T-cell (primary cell): ENCODE data around the gene ACD. TPM values are rescaled to one million over a fixed set of nuclear protein-coding genes. Genes with fewer than 3 reads are reported as not detected.

ENCODE experiments used
- ATAC-seq, 4 experiments: fragments of 200-7000 bp in 3 of 4; fragments of 150-1000 bp in 1 of 4; cut with Tn5 transposase; replicated peaks in 1 of 4; 1 replicate in 3 of 4; 2 replicates in 1 of 4; pipeline ENCODE4 v1.10.0; 2021; ENCODE audit warnings: moderate library complexity in 3 of 4, mild to moderate bottlenecking in 2 of 4, moderate number of reproducible peaks in 1 of 4
- CTCF ChIA-PET, 2 donors: fragments of 300-600 bp; sonication (Branson Sonifier 250); formaldehyde crosslinking; loops; one replicate each; lab custom pipeline; 2022; ENCODE audit warnings: antibody characterized with exemption in 2 of 2; lab: Charles Lee
- POLR2A ChIA-PET, 2 donors: fragments of 300-600 bp; sonication (Branson Sonifier 250); formaldehyde crosslinking; loops; one replicate each; lab custom pipeline; 2022; ENCODE audit warnings: antibody characterized with exemption in 2 of 2; lab: Charles Lee
- DNase-seq, 35 experiments: peaks; one replicate each; pipeline versions ENCODE4 v3.0.0 to v3.0.0-alpha.2; 2013 to 2023
- H3K27ac ChIP-seq: one replicate; pipeline ENCODE4 v1.5.1; 2013; ENCODE audit warnings: low read length
- H3K27me3 ChIP-seq, 2 experiments: replicated peaks in 1 of 2; 1 replicate in 1 of 2; 2 replicates in 1 of 2; pipeline versions ENCODE4 v1.6.1 to v1.7.0; 2013; ENCODE audit warnings: low read length in 1 of 2, mixed read lengths in 1 of 2; ENCODE audit not compliant: control insufficient read depth in 2 of 2, insufficient read depth in 2 of 2; ENCODE audit errors: extremely low read depth in 1 of 2
- H3K36me3 ChIP-seq, 2 donors: 1 replicate in 1 of 2; 2 replicates in 1 of 2; pipeline versions ENCODE4 v1.6.1 to v1.7.0; 2013; ENCODE audit warnings: low read length in 1 of 2; ENCODE audit not compliant: control insufficient read depth in 2 of 2, insufficient read depth in 1 of 2; ENCODE audit errors: extremely low read depth in 1 of 2
- H3K4me1 ChIP-seq, 2 experiments: 1 replicate in 1 of 2; 2 replicates in 1 of 2; pipeline versions ENCODE4 v1.6.1 to v1.7.0; 2013; ENCODE audit warnings: low read length in 2 of 2, mixed read lengths in 1 of 2; ENCODE audit not compliant: insufficient read depth in 2 of 2, control insufficient read depth in 1 of 2; ENCODE audit errors: extremely low read depth in 1 of 2
- H3K4me3 ChIP-seq, 2 donors: 1 replicate in 1 of 2; 2 replicates in 1 of 2; pipeline versions ENCODE4 v1.5.1 to v1.7.0; 2013; ENCODE audit warnings: mild to moderate bottlenecking in 2 of 2, low read length in 1 of 2, moderate library complexity in 1 of 2; ENCODE audit not compliant: control insufficient read depth in 1 of 2; ENCODE audit errors: extremely low read depth in 1 of 2
- H3K9me3 ChIP-seq: 2 replicates; pipeline ENCODE4 v1.7.0; 2013
- H3K27ac Mint-ChIP-seq, 2 donors: one replicate each; pipeline ENCODE4 v1.8.0; 2020 to 2021; ENCODE audit warnings: mild to moderate bottlenecking in 2 of 2, mixed read lengths in 2 of 2
- H3K27me3 Mint-ChIP-seq, 2 donors: one replicate each; pipeline ENCODE4 v1.8.0; 2021 to 2022; ENCODE audit warnings: mixed read lengths in 2 of 2
- H3K36me3 Mint-ChIP-seq: one replicate; pipeline ENCODE4 v1.8.0; 2021; ENCODE audit warnings: mixed read lengths
- H3K4me1 Mint-ChIP-seq, 3 donors: one replicate each; pipeline ENCODE4 v1.8.0; 2020 to 2022; ENCODE audit warnings: mixed read lengths in 3 of 3, mild to moderate bottlenecking in 1 of 3
- H3K4me3 Mint-ChIP-seq, 3 donors: one replicate each; pipeline ENCODE4 v1.8.0; 2020 to 2022; ENCODE audit warnings: mild to moderate bottlenecking in 3 of 3, mixed read lengths in 3 of 3, moderate library complexity in 3 of 3
- H3K9me3 Mint-ChIP-seq, 3 donors: one replicate each; pipeline ENCODE4 v1.8.0; 2020 to 2022; ENCODE audit warnings: mixed read lengths in 3 of 3
- WGBS: methylation state at CpG from one replicate; pipeline ENCODE4 v1.1.5; 2013; ENCODE audit warnings: missing lambda C conversion rate; ENCODE audit not compliant: insufficient coverage; 5-methylcytosine and 5-hydroxymethylcytosine counted together
- total RNA-seq, 35 experiments: library from RNA in 6 of 35; stranded (reverse) in 6 of 35; fragments of 120-200 nt in 1 of 35; gene quantifications; one replicate each; pipeline versions ENCODE4 v1.2.1 to v1.2.4 and lab custom pipeline; 2013 to 2026

ACD gene
- total RNA-seq, 5 donors from 2014 or later (not counting 1 experiment from before 2014, with no cell fraction given): 24.5 to 62.6 (median 53.6) TPM

GRCh38 chr16:67661101-67661761 lies 1.2 kb upstream of the ACD start:
- Mint-ChIP-seq H3K36me3 (no peaks in the 10 kb centered on the region), H3K9me3 (no peaks in the 10 kb centered on the region), H3K4me3 (peak overlapping the region; percentile 86 to 89 (median 89)), H3K27ac (peak overlapping the region; percentile 82 to 88), H3K4me1 (peaks cover 19 to 36% (median 35%) of the 10 kb centered on the region in 3 donors), H3K27me3 (no peaks in the 10 kb centered on the region)
- H3K9me3 ChIP-seq: no peaks in the 10 kb centered on the region
- CTCF ChIA-PET: interaction anchor here in 1 of 2 donors (0.6 to 1.6 kb wide), 2 partner anchors 16 to 58 kb away, joined by 3 to 9 read pairs; partner anchors contain the start of gene CARMIL2
- POLR2A ChIA-PET: interaction anchor here in 1 of 2 donors (2.1 kb wide), 1 partner anchor 181 kb away, joined by 8 read pairs; the partner anchor contains the start of gene ATP6V0D1
- H3K27me3 ChIP-seq: no peaks in the 10 kb centered on the region
- H3K36me3 ChIP-seq: peaks cover 5 to 11% of the 10 kb centered on the region in 2 donors
- H3K4me1 ChIP-seq: peaks cover 5 to 40% of the 10 kb centered on the region in 2 experiments
- 21% methylated on average over 36 of the region's 39 CpGs for WGBS
- H3K27ac ChIP-seq: peak overlapping the region; percentile 79
- peak in 5 of 35 experiments; percentile 6 to 54 (median 25) for DNase-seq
- H3K4me3 ChIP-seq: peak overlapping the region; percentile 99 to 100
- peak in 2 of 4 experiments; percentile 4 to 5 for ATAC-seq

GRCh38 chr16:67660564-67661028 lies 536 bp upstream of the ACD start, which contains the start of gene PARD6A:
Gene PARD6A, plus strand, starts transcription at chr16:67660960. Its CDS starts 79 bp downstream, at chr16:67661039.
- peak within 1 kb of the TSS; percentile 93 to 95 for H3K27ac Mint-ChIP-seq
- peak within 1 kb of the TSS; percentile 89 to 93 (median 91) for H3K4me3 Mint-ChIP-seq
- CTCF ChIA-PET: interaction anchor here (0.6 to 1.6 kb wide), 10 partner anchors 16 to 275 kb away, joined by 3 to 9 read pairs (median 4); partner anchors contain the start of genes ATP6V0D1 (in 1 of the 2) and CARMIL2 (in 1 of the 2)
- no peaks in the 10 kb centered on the region for H3K27me3 Mint-ChIP-seq
- H3K9me3 Mint-ChIP-seq: no peaks in the 10 kb centered on the region
- H3K4me3 ChIP-seq: peak within 1 kb of the TSS; percentile 99 to 100
- 2% methylated on average over 48 of the region's 48 CpGs for WGBS
- no peaks in the 10 kb centered on the region for H3K9me3 ChIP-seq
- POLR2A ChIA-PET: interaction anchor here (0.6 to 2.1 kb wide), 5 partner anchors 16 to 1429 kb away, joined by 3 to 8 read pairs (median 3); partner anchors contain the start of genes ATP6V0D1 (in 1 of the 2) and CARMIL2 (in 1 of the 2)
- DNase-seq (peak; percentile 82 to 98 (median 92)), ATAC-seq (peak; percentile 83 to 87 (median 85))
- peak within 1 kb of the TSS; percentile 100 for H3K27ac ChIP-seq
- H3K27me3 ChIP-seq: no peaks in the 10 kb centered on the region
- H3K36me3 ChIP-seq: peaks cover 5 to 17% of the 10 kb centered on the region in 2 donors
- peaks cover 15 to 37% (median 36%) of the 10 kb centered on the region in 3 donors for H3K4me1 Mint-ChIP-seq
- H3K4me1 ChIP-seq: peaks cover 5 to 34% of the 10 kb centered on the region in 2 experiments
- H3K36me3 Mint-ChIP-seq: peaks cover 4% of the 10 kb centered on the region

- H3K9me3 Mint-ChIP-seq: no peaks in the 10 kb centered on the region
- Histone ChIP-seq H3K4me1 (peaks cover 5 to 33% of the 10 kb centered on the region in 2 experiments), H3K36me3 (peaks cover 8 to 32% of the 10 kb centered on the region in 2 donors), H3K27me3 (no peaks in the 10 kb centered on the region), H3K9me3 (no peaks in the 10 kb centered on the region), H3K4me3 (peak overlapping the region; percentile 99 to 100), H3K27ac (peak overlapping the region; percentile 100)
- peak overlapping the region; percentile 89 to 93 (median 91) for H3K4me3 Mint-ChIP-seq
- H3K4me1 Mint-ChIP-seq: peaks cover 13 to 36% (median 30%) of the 10 kb centered on the region in 3 donors
- no peaks in the 10 kb centered on the region for H3K27me3 Mint-ChIP-seq
- no peak for DNase-seq
- ChIA-PET CTCF (interaction anchor here (0.5 to 1.5 kb wide), 5 partner anchors 9 to 138 kb away, joined by 4 to 13 read pairs (median 5); partner anchors contain the start of gene CTCF (in 1 of the 2)), POLR2A (interaction anchor here (0.6 to 2.1 kb wide), 3 partner anchors 135 to 178 kb away, joined by 5 to 8 read pairs (median 7); partner anchors contain the start of gene ATP6V0D1 (in 1 of the 2))
- no peak for ATAC-seq
- H3K27ac Mint-ChIP-seq: peak overlapping the region; percentile 72 to 78
- peaks cover 13% of the 10 kb centered on the region for H3K36me3 Mint-ChIP-seq
- WGBS: 46% methylated on average over 4 of the region's 21 CpGs
These were observed 998 bp downstream of the ACD start for GRCh38 chr16:67658849-67659674.

DNA sequence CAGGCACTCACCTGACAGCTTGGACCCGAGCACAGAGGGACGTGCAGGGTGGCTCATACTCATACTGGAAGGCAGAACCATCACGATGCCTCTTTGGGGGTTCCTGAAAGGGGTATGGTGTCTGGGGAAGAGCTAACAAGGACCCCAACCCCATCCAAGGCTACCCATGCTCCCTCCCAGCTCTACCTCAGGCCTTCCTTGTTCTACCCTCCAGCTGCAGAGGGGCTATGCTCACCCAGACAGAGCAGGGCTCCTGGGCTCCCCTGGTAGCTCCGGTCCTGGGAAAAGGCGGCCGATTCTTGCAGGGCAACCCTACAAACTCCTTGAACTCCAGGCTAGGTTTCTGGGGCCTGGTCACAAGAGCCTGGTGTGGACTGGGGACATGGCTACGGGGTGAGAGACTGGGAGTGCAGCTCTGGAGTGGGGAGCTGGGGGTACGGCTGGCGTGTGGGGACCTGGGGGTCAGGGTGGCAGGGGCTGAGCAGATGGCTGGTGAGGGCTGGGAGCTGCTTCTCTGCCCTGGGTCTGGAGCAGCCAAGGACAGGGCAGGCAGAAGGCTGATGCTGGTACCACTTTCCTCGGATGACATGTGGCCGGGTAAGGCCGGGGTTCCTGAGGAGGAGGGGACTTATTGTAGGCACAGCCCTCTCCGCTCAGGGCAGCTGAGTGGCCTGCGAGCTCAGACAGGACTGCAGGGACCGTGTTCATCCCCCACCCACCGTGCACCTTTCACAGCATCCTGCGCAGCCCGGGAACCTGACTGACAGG lies 2.1 kb downstream of the ACD start:
- DNase-seq: no peak
- Mint-ChIP-seq H3K27ac (peak overlapping the region in 1 of 2 donors; percentile 43), H3K36me3 (peaks cover 13% of the 10 kb centered on the region), H3K4me3 (peak overlapping the region in 2 of 3 donors; percentile 89 to 93), H3K9me3 (no peaks in the 10 kb centered on the region), H3K4me1 (peaks cover 13 to 36% (median 27%) of the 10 kb centered on the region in 3 donors), H3K27me3 (no peaks in the 10 kb centered on the region)
- Histone ChIP-seq H3K36me3 (peaks cover 13 to 38% of the 10 kb centered on the region in 2 donors), H3K9me3 (no peaks in the 10 kb centered on the region), H3K4me3 (no peak overlapping the region), H3K27me3 (no peaks in the 10 kb centered on the region), H3K27ac (no peak overlapping the region), H3K4me1 (peaks cover 5 to 33% of the 10 kb centered on the region in 2 experiments)
- ChIA-PET CTCF (interaction anchor here in 1 of 2 donors (0.6 kb wide), 1 partner anchor 44 kb away, joined by 3 read pairs; no protein-coding TSS in a partner anchor), POLR2A (interaction anchor here in 1 of 2 donors (0.6 kb wide), 2 partner anchors 70 to 134 kb away, joined by 3 to 7 read pairs; no protein-coding TSS in a partner anchor)
- no peak for ATAC-seq
- WGBS: 92% methylated on average over 16 of the region's 18 CpGs

DNA sequence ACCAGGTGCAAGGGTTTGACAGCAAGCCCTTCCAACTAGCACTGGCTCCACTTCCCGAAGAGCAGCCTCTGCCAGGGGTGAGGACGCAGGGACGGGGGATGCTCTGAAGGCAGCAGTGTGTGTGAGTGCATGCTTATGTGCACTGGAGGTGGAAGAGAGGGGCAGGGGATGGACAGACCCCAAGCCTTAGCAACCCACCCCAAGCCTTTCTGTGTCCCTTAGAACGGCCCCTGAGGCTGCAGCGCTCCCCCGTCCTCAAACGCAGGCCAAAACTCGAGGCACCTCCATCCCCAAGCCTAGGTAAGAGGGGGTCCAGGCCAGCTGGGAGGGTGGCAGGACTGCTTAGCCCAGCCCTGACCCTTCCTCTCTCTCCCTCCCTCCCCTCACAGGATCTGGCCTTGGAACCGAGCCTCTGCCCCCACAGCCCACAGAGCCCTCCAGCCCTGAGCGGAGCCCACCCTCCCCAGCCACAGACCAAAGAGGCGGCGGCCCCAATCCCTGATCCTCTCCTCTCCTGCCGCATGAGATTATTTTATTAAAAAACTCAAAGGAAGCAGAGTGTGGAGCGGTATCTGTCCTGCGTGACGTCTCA lies 2.9 kb downstream of the ACD start:
- peaks cover 5 to 32% of the 10 kb centered on the region in 2 experiments for H3K4me1 ChIP-seq
- DNase-seq (no peak), ATAC-seq (no peak)
- no peaks in the 10 kb centered on the region for H3K9me3 Mint-ChIP-seq
- H3K4me3 Mint-ChIP-seq: no peak overlapping the region
- no peaks in the 10 kb centered on the region for H3K27me3 Mint-ChIP-seq
- no peak overlapping the region for H3K27ac Mint-ChIP-seq
- no peaks in the 10 kb centered on the region for H3K9me3 ChIP-seq
- ChIA-PET POLR2A (interaction anchor here in 1 of 2 donors (0.6 kb wide), 1 partner anchor 70 kb away, joined by 3 read pairs; no protein-coding TSS in a partner anchor), CTCF (interaction anchor here in 1 of 2 donors (0.6 kb wide), 1 partner anchor 43 kb away, joined by 3 read pairs; no protein-coding TSS in a partner anchor)
- peaks cover 13 to 42% of the 10 kb centered on the region in 2 donors for H3K36me3 ChIP-seq
- WGBS: 84% methylated on average over 7 of the region's 16 CpGs
- peaks cover 16% of the 10 kb centered on the region for H3K36me3 Mint-ChIP-seq
- H3K4me3 ChIP-seq: no peak overlapping the region
- no peaks in the 10 kb centered on the region for H3K27me3 ChIP-seq
- no peak overlapping the region for H3K27ac ChIP-seq
- peaks cover 13 to 36% (median 26%) of the 10 kb centered on the region in 3 donors for H3K4me1 Mint-ChIP-seq
